GM21390 (cell line): ENCODE results near the gene CEP170.
A peak's percentile ranks its signal among the peaks of the same experiment; 100 is the strongest.

Experiments
- ATAC-seq: cut with Tn5 transposase; IDR thresholded peaks from one replicate; pipeline ENCODE4 v1.9.1; 2021; ENCODE audit not compliant: unreplicated experiment

CEP170 gene

GRCh38 chr1:243268751-243269460, 13.8 kb upstream of the CEP170 start:
- no peak for ATAC-seq

GRCh38 chr1:243267914-243268653, 13.0 kb upstream of the CEP170 start:
- no peak for ATAC-seq

- ATAC-seq = no peak
These were observed 12.4 kb upstream of the CEP170 start for GRCh38 chr1:243267471-243267880.

GRCh38 chr1:243266231-243266630, 11.2 kb upstream of the CEP170 start:
- no peak for ATAC-seq

GRCh38 chr1:243264717-243265116, 9.6 kb upstream of the CEP170 start:
- ATAC-seq = peak; percentile 47

- ATAC-seq = no peak
These were observed 6.3 kb upstream of the CEP170 start for GRCh38 chr1:243261390-243261789.

GRCh38 chr1:243260221-243260880, 5.3 kb upstream of the CEP170 start:
- no peak for ATAC-seq

- ATAC-seq = no peak
These were observed 3.6 kb upstream of the CEP170 start for GRCh38 chr1:243258731-243259130.

- ATAC-seq = no peak
These were observed 2.1 kb upstream of the CEP170 start for GRCh38 chr1:243257189-243257588.

GRCh38 chr1:243256590-243256989, 1.5 kb upstream of the CEP170 start:
- no peak for ATAC-seq

GRCh38 chr1:243255791-243256512, 871 bp upstream of the CEP170 start, which contains the start of gene SDCCAG8:
TSS of gene SDCCAG8 (plus strand) at chr1:243256041. CDS start at chr1:243256174, 133 bp downstream.
- ATAC-seq = peak; percentile 75

GRCh38 chr1:243254233-243254926, 701 bp downstream of the CEP170 start:
- ATAC-seq = peak; percentile 17

- ATAC-seq = no peak
These were observed 1.2 kb downstream of the CEP170 start for GRCh38 chr1:243253926-243254232.

- ATAC-seq = no peak
These were observed 1.7 kb downstream of the CEP170 start for GRCh38 chr1:243253211-243253925.

GRCh38 chr1:243251539-243251938, 3.5 kb downstream of the CEP170 start:
- ATAC-seq = no peak

GRCh38 chr1:243250102-243250501, 5.0 kb downstream of the CEP170 start:
- ATAC-seq = no peak

GRCh38 chr1:243249214-243249613, 5.9 kb downstream of the CEP170 start:
- ATAC-seq = no peak

- ATAC-seq = no peak
These were observed 7.2 kb downstream of the CEP170 start for GRCh38 chr1:243247901-243248300.

- ATAC-seq = no peak
These were observed 8.2 kb downstream of the CEP170 start for GRCh38 chr1:243246916-243247315.

- ATAC-seq = peak; percentile 50
These were observed 10.6 kb downstream of the CEP170 start for GRCh38 chr1:243244432-243244841.
